IPS-15b (cell line): ENCODE data around the gene TIMM8B.
"Not testable (repeated sequence)": the region's sequence is repeated elsewhere in the genome, so short reads cannot be mapped to it uniquely, and the experiment has no call there.

ENCODE experiments used
- H3K27me3 ChIP-seq: one replicate; pipeline ENCODE4 v1.6.1; 2013; ENCODE audit warnings: low read length; ENCODE audit not compliant: control insufficient read depth, insufficient read depth
- H3K36me3 ChIP-seq: one replicate; pipeline ENCODE4 v1.6.1; 2013; ENCODE audit warnings: low read length; ENCODE audit not compliant: control insufficient read depth, insufficient read depth
- H3K4me1 ChIP-seq: one replicate; pipeline ENCODE4 v1.6.1; 2013; ENCODE audit warnings: mild to moderate bottlenecking, low read length; ENCODE audit not compliant: control insufficient read depth, insufficient read depth
- H3K4me3 ChIP-seq: one replicate; pipeline ENCODE4 v1.5.1; 2013; ENCODE audit warnings: low read depth, low read length
- H3K9ac ChIP-seq: one replicate; pipeline ENCODE4 v1.6.1; 2013; ENCODE audit warnings: low read depth, mild to moderate bottlenecking, low read length
- H3K9me3 ChIP-seq: one replicate; pipeline ENCODE4 v1.6.1; 2013; ENCODE audit warnings: mild to moderate bottlenecking, low read length; ENCODE audit not compliant: control insufficient read depth, insufficient read depth

The TIMM8B gene

DNA sequence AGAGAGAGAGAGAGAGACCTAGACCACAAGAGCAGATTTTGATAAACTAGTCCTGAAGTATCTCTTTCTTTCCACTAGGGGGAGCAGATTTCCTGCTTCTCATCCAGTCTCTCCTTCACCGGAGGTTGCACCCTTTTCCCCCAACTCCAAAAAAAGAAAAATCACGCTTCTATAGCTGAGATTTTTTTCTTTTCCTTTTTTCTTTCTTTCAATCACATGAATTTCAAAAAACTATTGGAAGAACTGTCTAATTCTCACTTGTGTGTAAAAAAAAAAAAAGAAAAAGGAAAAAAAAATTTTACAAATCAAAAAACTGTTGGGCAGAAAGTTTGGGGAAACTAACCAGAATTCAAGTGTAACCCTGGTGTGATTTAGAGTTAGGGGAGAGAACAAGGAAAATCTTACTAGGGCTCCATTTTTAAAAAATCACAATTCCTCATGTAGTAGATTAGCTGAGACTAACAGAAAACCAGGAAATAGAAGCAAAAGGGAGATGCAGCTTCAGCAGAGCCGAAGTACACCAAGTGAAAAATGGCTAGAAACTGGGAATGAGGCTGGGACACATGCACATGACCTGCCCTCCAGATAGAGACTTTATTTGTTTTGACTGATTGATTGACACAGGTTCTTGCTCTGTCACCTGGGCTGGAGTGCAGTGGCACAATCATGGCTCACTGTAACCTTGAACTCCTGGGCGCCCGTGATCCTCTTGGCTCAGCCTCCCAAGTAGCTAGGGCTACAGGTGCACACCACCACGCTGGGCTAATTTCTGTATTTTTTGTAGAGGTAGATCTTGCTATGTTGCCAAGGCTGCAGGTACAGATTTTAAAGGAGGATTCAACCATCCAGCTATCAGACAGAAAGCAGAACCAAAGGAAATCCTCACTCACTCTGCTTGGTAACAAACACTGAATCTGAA, 27.2 kb upstream of the TIMM8B start:
- Histone ChIP-seq H3K4me3 (no peak overlapping the region), H3K4me1 (no peaks in the 10 kb centered on the region), H3K27me3 (no peaks in the 10 kb centered on the region), H3K9me3 (no peaks in the 10 kb centered on the region), H3K36me3 (no peaks in the 10 kb centered on the region), H3K9ac (no peak overlapping the region)

DNA sequence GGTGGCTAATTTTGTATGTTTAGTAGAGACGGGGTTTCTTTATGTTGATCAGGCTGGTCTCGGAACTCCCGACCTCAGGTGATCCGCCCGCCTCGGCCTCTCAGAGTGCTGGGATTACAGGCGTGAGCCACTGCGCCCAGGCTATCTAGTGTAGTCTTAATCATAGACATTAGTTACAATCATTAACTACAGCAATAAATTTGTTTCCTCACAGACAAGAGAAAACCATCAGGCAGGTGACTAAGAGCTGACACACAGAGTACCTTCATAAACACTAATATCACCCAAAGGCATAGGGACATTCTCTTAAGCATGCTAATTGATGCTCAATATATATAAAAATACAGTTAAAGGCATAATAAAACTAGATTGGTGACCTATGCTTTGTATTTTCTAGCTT, 19.5 kb upstream of the TIMM8B start:
- H3K4me1 ChIP-seq, result no peaks in the 10 kb centered on the region
- H3K4me3 ChIP-seq, result no peak overlapping the region
- H3K36me3 ChIP-seq, result no peaks in the 10 kb centered on the region
- H3K9ac ChIP-seq, result no peak overlapping the region
- no peaks in the 10 kb centered on the region for H3K9me3 ChIP-seq
- H3K27me3 ChIP-seq, result no peaks in the 10 kb centered on the region

DNA sequence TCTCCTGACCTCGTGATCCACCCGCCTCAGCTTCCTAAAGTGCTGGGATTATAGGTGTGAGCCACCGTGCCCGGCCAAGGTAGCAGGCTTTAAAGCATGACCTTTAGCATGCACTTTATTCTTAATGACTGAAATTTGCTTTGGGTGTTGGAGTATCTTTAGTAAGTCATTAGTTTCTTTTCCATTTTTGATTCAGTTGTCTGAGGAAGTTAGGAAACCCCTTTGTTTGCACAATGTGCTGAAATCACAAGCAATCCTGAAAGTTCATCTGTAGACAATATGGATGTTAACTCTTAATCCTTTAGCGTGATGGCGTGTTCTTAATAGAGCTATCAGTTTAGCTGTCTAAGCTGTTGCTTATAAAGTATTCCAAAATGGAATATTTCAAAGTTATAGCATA, 16.9 kb upstream of the TIMM8B start:
- Histone ChIP-seq H3K4me1 (no peaks in the 10 kb centered on the region), H3K4me3 (no peak overlapping the region), H3K27me3 (no peaks in the 10 kb centered on the region), H3K9me3 (no peaks in the 10 kb centered on the region), H3K9ac (no peak overlapping the region), H3K36me3 (no peaks in the 10 kb centered on the region)

DNA sequence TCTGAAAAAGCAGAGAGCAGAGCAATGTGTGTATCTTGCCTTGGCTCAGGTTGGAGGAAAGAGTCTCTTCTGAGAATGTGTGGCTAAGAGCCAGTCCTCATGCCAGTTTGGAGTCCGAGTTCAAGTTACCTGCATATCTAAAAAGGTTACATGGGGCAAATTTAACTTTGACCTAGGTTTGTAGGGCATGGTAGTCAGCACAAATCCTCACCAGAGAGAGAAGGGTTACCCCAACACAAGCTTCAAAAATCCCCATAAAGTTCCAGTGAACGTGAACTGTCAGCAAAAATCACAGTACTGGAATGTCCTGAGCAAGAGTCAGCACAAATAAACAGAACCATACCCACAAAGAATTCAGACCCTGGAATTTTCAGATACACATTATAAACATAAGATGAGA, 13.9 kb upstream of the TIMM8B start:
- no peaks in the 10 kb centered on the region for H3K4me1 ChIP-seq
- H3K36me3 ChIP-seq, result no peaks in the 10 kb centered on the region
- H3K9ac ChIP-seq, result no peak overlapping the region
- no peak overlapping the region for H3K4me3 ChIP-seq
- H3K27me3 ChIP-seq, result no peaks in the 10 kb centered on the region
- H3K9me3 ChIP-seq, result no peaks in the 10 kb centered on the region

DNA sequence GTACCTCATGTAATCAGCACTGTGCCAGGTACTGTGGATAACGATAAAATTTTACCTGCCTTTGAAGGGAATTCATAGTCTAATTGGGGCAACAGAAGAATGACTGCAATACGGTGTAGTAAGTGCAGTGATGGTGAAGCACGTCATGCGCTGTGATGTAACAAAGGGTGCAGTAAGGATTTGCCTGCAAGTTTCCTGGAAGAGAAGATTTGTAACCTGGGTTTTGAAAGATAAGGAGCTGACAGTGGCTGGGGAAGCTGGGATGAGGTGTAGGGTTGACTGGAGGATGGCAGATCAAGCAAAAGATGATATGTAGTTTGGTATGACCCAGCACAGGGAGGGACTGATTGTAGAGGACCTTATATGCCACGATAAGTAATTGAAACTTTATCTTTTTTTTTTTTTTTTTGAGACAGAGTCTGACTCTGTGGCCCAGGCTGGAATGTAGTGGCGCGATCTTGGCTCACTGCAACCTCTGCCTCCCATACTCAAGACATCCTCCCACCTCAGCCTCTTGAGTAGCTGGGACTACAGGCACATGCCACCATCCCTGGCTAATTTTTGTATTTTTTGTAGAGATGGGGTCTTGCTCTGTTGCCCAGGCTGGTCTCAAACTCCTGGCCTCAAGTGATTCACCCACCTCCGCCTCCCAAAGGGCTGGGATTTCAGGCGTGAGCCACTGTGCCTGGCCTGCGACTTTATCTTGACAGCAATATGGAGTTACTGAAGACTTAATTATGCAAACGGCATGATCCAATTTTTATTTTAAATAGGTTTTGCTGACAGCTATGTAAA, 11.4 kb upstream of the TIMM8B start:
- Histone ChIP-seq H3K9ac (no peak overlapping the region), H3K36me3 (no peaks in the 10 kb centered on the region)

DNA sequence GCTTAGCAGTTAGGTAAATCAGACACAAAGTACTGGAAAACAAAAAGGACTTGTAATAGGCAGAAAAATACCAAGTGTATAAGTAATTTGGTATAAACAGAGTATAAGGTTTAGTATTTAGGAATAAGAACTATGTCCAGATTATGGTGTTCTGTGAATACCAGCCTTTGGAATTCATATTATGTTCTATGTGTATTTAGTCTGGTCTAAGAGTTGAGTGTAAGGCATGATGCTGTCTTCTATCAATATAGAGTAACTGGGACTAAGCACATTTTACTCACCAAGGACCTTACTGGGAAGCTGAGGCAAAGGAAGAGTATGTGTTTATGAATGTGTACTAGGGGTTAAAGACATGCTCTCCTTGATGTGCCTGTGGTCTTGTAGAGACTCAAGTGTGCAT, 9.6 kb upstream of the TIMM8B start:
- Histone ChIP-seq H3K9me3 (no peaks in the 10 kb centered on the region), H3K27me3 (no peaks in the 10 kb centered on the region), H3K9ac (no peak overlapping the region), H3K4me1 (no peaks in the 10 kb centered on the region), H3K4me3 (no peak overlapping the region), H3K36me3 (no peaks in the 10 kb centered on the region)

More for the DNA sequence above, 11.4 kb upstream of the TIMM8B start:
- H3K27me3 ChIP-seq, result no peaks in the 10 kb centered on the region
- no peak overlapping the region for H3K4me3 ChIP-seq
- no peaks in the 10 kb centered on the region for H3K9me3 ChIP-seq
- no peaks in the 10 kb centered on the region for H3K4me1 ChIP-seq

DNA sequence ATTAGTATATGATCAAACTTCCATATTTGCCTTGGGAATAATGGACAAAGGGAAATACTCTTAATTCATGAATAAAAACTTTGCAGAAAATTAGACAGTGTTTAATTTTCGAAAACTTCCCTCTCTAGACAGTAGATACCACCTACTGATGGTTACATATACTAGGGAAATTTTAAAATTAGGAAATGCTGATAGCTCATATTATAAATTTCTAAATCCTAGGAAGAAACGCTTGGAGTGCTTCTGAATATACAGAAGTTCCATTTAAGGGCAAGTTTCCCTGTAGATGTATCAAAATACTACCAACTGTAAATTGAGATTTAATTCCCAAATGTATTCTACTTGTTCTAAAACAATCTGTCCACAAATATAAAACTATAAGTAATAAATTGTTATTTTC, 8.7 kb upstream of the TIMM8B start:
- H3K27me3 ChIP-seq, H3K4me1 ChIP-seq, H3K9me3 ChIP-seq, H3K36me3 ChIP-seq, H3K9ac ChIP-seq, H3K4me3 ChIP-seq: not testable (repeated sequence)

DNA sequence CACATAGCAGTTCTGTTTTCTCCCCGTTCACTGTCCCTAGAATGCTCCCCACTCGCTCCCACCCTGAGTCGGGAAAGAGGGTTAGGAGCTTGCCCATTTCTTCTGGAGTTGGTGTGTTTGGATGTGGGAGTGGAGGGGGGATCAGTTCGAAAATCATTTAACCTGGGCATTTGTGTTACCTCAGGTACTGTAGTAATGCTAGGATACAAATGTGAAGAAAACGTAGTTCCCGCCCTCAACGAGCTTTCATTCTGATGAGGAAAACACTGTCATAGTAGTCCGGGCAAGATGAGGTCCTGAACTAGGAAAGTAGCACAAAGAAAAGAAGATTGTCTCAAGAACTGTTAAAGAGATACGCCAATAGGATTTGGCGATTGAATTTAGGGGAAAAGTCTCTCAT, 656 bp upstream of the TIMM8B start:
- Histone ChIP-seq H3K9me3 (no peaks in the 10 kb centered on the region), H3K27me3 (no peaks in the 10 kb centered on the region), H3K4me3 (peak overlapping the region; percentile 97), H3K9ac (peak overlapping the region; percentile 97), H3K4me1 (no peaks in the 10 kb centered on the region), H3K36me3 (peaks cover 20% of the 10 kb centered on the region)

DNA sequence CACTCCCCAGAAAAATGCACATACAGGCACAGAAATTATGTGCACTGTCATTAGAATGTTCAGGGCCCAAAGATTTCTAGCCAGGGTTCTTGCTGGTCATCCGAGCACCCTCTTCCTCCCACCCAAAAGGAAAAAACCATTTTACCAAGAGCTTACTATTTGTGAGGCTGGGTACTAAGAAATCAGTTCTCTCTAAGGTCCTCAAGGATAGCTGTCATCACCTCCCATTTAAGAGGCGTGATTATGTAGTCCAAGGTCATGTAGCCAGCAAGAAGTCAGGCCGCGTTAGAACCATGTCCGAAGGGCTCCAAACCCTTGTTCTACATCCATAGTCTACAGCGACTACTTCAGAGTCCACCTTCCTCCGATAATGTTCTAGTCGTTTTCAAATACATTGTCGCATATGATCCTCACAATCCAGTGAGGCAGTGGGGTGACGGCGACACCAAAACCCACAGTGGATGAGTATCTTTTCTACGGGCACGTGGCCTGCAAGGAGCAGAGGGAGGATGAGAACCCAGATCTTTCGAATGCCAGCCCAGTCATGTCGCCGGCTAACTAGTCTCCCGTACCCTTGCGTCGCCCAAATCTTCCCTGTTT, 634 bp downstream of the TIMM8B start:
- no peaks in the 10 kb centered on the region for H3K9me3 ChIP-seq
- peak overlapping the region; percentile 97 for H3K4me3 ChIP-seq
- peak overlapping the region; percentile 92 for H3K9ac ChIP-seq
- peaks cover 20% of the 10 kb centered on the region for H3K36me3 ChIP-seq
- no peaks in the 10 kb centered on the region for H3K4me1 ChIP-seq
- no peaks in the 10 kb centered on the region for H3K27me3 ChIP-seq

DNA sequence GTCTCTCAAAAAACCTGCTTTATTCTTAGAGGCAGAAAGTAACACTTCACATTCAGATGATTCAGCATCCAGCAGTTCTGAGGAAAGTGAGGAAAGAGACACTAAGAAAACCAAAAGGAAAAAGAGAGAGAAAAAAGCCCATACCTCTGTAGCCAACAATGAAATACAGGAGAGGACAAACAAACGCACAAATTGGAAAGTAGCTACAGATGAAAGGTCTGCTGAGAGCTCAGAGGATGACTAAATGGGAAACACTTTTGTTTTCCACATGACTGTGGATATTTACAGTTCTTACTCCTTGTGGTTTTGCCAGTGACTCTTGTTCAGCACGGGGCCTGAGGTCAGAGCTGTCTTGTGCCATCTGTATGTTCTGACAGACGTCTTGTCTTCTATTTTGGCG, 3.8 kb downstream of the TIMM8B start:
- Histone ChIP-seq H3K27me3 (no peaks in the 10 kb centered on the region), H3K36me3 (peaks cover 17% of the 10 kb centered on the region), H3K9ac (no peak overlapping the region), H3K4me3 (no peak overlapping the region), H3K9me3 (no peaks in the 10 kb centered on the region), H3K4me1 (no peaks in the 10 kb centered on the region)

DNA sequence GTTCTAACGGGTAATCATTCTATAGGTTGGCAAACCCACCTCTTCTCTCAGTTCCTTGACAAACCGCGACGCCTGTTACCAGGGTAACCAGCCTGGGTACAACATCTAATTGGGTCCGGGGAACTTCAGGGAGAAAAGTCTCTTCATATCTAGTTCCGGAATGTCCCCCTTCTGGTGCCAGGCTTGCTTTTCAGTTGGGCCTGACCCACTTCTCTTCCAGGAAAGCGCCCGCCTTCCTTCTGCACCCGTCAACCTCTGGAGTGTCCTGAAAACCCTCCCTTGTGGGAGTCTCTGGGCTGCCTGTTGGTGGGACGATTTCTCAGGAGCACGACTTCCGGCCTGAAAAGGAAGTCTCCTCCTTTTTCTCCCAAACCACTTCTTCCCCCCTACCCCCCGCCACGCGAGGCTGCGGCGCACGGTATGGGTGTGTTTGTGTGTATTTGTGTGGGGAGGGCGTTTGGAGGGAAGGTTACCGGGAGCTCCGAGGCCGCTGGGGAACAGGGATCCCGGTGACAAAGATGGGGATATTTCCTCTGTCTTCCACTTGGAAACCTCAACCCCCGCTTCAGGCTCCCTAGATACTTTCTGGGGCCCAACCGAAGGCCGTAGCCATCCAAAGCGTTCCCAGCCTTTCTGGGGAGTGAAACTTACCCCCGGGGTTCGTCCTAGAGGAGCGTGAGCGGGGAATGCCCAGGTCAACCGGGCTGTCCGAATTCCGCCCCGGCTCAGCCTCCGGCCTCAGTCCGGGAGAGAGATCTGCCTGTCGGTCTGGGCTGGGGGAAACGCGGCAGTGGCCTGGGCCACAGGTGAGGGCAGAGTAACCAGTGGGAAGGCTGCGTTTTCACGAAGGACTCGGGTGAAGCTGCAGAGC, 12.4 kb downstream of the TIMM8B start, which contains the start of the genes NKAPD1 and PIH1D2:
TSS of gene NKAPD1 (plus strand) at position 359 of the 871 bp plus-strand sequence. CDS start 1,276 bp downstream, outside the sequence.
TSS of gene PIH1D2 (minus strand) at position 77 of the 871 bp plus-strand sequence. CDS start 843 bp downstream, outside the sequence.
- no peaks in the 10 kb centered on the region for H3K9me3 ChIP-seq
- peak within 1 kb of the TSS; percentile 98 for H3K9ac ChIP-seq
- peak within 1 kb of the TSS; percentile 97 for H3K4me3 ChIP-seq
- no peaks in the 10 kb centered on the region for H3K27me3 ChIP-seq
- H3K4me1 ChIP-seq, result peaks cover 8% of the 10 kb centered on the region
- peaks cover 9% of the 10 kb centered on the region for H3K36me3 ChIP-seq
